Immature natural killer cell (primary cell): ENCODE data around the gene HLCS. TPM values are rescaled to one million over a fixed set of nuclear protein-coding genes. Genes with fewer than 3 reads are reported as not detected.

ENCODE experiments used
- DNase-seq, 3 donors: peaks; one replicate each; pipeline ENCODE4 v3.0.0; 2022; ENCODE audit warnings: mixed read lengths in 1 of 3
- H3K27ac Mint-ChIP-seq, 6 donors: one replicate each; pipeline ENCODE4 v1.8.0; 2020; ENCODE audit warnings: mixed read lengths in 6 of 6, mild to moderate bottlenecking in 5 of 6, inconsistent platforms in 4 of 6, moderate library complexity in 3 of 6
- H3K27me3 Mint-ChIP-seq, 3 donors: one replicate each; pipeline ENCODE4 v1.8.0; 2020 to 2021; ENCODE audit warnings: low read depth in 3 of 3, mild to moderate bottlenecking in 3 of 3, mixed read lengths in 3 of 3, moderate library complexity in 3 of 3, inconsistent platforms in 1 of 3
- H3K36me3 Mint-ChIP-seq, 3 donors: one replicate each; pipeline ENCODE4 v1.8.0; 2020; ENCODE audit warnings: mixed read lengths in 3 of 3, inconsistent platforms in 2 of 3, mild to moderate bottlenecking in 2 of 3
- H3K4me1 Mint-ChIP-seq, 2 donors: one replicate each; pipeline ENCODE4 v1.8.0; 2020; ENCODE audit warnings: inconsistent platforms in 2 of 2, mild to moderate bottlenecking in 2 of 2, mixed read lengths in 2 of 2, moderate library complexity in 1 of 2
- H3K4me3 Mint-ChIP-seq, 5 donors: one replicate each; pipeline ENCODE4 v1.8.0; 2020; ENCODE audit warnings: mild to moderate bottlenecking in 5 of 5, mixed read lengths in 5 of 5, inconsistent platforms in 3 of 5, moderate library complexity in 3 of 5
- H3K9me3 Mint-ChIP-seq, 6 donors: one replicate each; pipeline ENCODE4 v1.8.0; 2020; ENCODE audit warnings: mild to moderate bottlenecking in 6 of 6, mixed read lengths in 6 of 6, inconsistent platforms in 4 of 6, moderate library complexity in 3 of 6
- polyA plus RNA-seq, 3 donors: library from polyadenylated mRNA; unstranded; fragments of 300-500 nt; fragmentation: Illumina TruSeq; gene quantifications; one replicate each; pipeline ENCODE4 v1.2.3, GENCODE V29; 2021

HLCS gene
- polyA plus RNA-seq, 3 donors from 2014 or later: 12.6 to 15.7 (median 15.5) TPM

GRCh38 chr21:36910581-36911307 lies 55.7 kb downstream of the HLCS start:
- no peaks in the 10 kb centered on the region for H3K9me3 Mint-ChIP-seq
- no peak overlapping the region for H3K27ac Mint-ChIP-seq
- DNase-seq: no peak
- peaks cover 0 to 5% (median 0%) of the 10 kb centered on the region in 3 donors for H3K36me3 Mint-ChIP-seq
- peaks cover 8 to 24% of the 10 kb centered on the region in 2 donors for H3K4me1 Mint-ChIP-seq
- peaks cover 0 to 2% (median 2%) of the 10 kb centered on the region in 3 donors for H3K27me3 Mint-ChIP-seq
- H3K4me3 Mint-ChIP-seq: no peak overlapping the region

GRCh38 chr21:36909901-36910561 lies 56.4 kb downstream of the HLCS start:
- H3K27ac Mint-ChIP-seq: no peak overlapping the region
- H3K4me1 Mint-ChIP-seq: peaks cover 8 to 17% of the 10 kb centered on the region in 2 donors
- peaks cover 0 to 2% (median under 1%) of the 10 kb centered on the region in 3 donors for H3K27me3 Mint-ChIP-seq
- peaks cover 0 to 5% (median 0%) of the 10 kb centered on the region in 3 donors for H3K36me3 Mint-ChIP-seq
- H3K9me3 Mint-ChIP-seq: no peaks in the 10 kb centered on the region
- no peak overlapping the region for H3K4me3 Mint-ChIP-seq
- no peak for DNase-seq

GRCh38 chr21:36909423-36909822 lies 57.0 kb downstream of the HLCS start:
- H3K27ac Mint-ChIP-seq: no peak overlapping the region
- peaks cover 0 to 5% (median 0%) of the 10 kb centered on the region in 3 donors for H3K36me3 Mint-ChIP-seq
- H3K4me3 Mint-ChIP-seq: no peak overlapping the region
- no peak for DNase-seq
- H3K4me1 Mint-ChIP-seq: peaks cover 8 to 16% of the 10 kb centered on the region in 2 donors
- H3K27me3 Mint-ChIP-seq: peaks cover 0 to 2% (median 0%) of the 10 kb centered on the region in 3 donors
- H3K9me3 Mint-ChIP-seq: no peaks in the 10 kb centered on the region

GRCh38 chr21:36908260-36908908 lies 58.1 kb downstream of the HLCS start:
- peaks cover 0 to 2% (median 0%) of the 10 kb centered on the region in 3 donors for H3K27me3 Mint-ChIP-seq
- H3K4me3 Mint-ChIP-seq: no peak overlapping the region
- DNase-seq: no peak
- peaks cover 0 to 6% of the 10 kb centered on the region in 2 donors for H3K4me1 Mint-ChIP-seq
- no peak overlapping the region for H3K27ac Mint-ChIP-seq
- H3K36me3 Mint-ChIP-seq: peaks cover 0 to 5% (median 0%) of the 10 kb centered on the region in 3 donors
- H3K9me3 Mint-ChIP-seq: no peaks in the 10 kb centered on the region

GRCh38 chr21:36904093-36904666 lies 62.3 kb downstream of the HLCS start:
- DNase-seq: no peak
- Mint-ChIP-seq H3K27me3 (peaks cover 0 to 2% (median 1%) of the 10 kb centered on the region in 3 donors), H3K9me3 (no peaks in the 10 kb centered on the region), H3K27ac (no peak overlapping the region), H3K4me3 (no peak overlapping the region), H3K36me3 (peaks cover 0 to 5% (median 4%) of the 10 kb centered on the region in 3 donors), H3K4me1 (no peaks in the 10 kb centered on the region)

- no peaks in the 10 kb centered on the region for H3K9me3 Mint-ChIP-seq
Measured at GRCh38 chr21:36902793-36903192, 63.7 kb downstream of the HLCS start.

GRCh38 chr21:36902331-36902730 lies 64.1 kb downstream of the HLCS start:
- no peaks in the 10 kb centered on the region for H3K4me1 Mint-ChIP-seq
- H3K4me3 Mint-ChIP-seq: no peak overlapping the region
- H3K27me3 Mint-ChIP-seq: peaks cover 0 to 2% (median 1%) of the 10 kb centered on the region in 3 donors
- DNase-seq: no peak
- peaks cover 4 to 7% (median 7%) of the 10 kb centered on the region in 3 donors for H3K36me3 Mint-ChIP-seq
- H3K27ac Mint-ChIP-seq: no peak overlapping the region
- no peaks in the 10 kb centered on the region for H3K9me3 Mint-ChIP-seq

More at GRCh38 chr21:36902793-36903192, 63.7 kb downstream of the HLCS start:
- peaks cover 3 to 4% (median 4%) of the 10 kb centered on the region in 3 donors for H3K36me3 Mint-ChIP-seq
- DNase-seq: no peak
- no peak overlapping the region for H3K27ac Mint-ChIP-seq
- H3K27me3 Mint-ChIP-seq: peaks cover 0 to 3% (median 1%) of the 10 kb centered on the region in 3 donors
- no peaks in the 10 kb centered on the region for H3K4me1 Mint-ChIP-seq
- no peak overlapping the region for H3K4me3 Mint-ChIP-seq

GRCh38 chr21:36901575-36901974 lies 64.9 kb downstream of the HLCS start:
- H3K4me1 Mint-ChIP-seq: no peaks in the 10 kb centered on the region
- H3K4me3 Mint-ChIP-seq: no peak overlapping the region
- H3K9me3 Mint-ChIP-seq: no peaks in the 10 kb centered on the region
- DNase-seq: no peak
- H3K27ac Mint-ChIP-seq: no peak overlapping the region
- H3K36me3 Mint-ChIP-seq: peaks cover 8 to 12% (median 10%) of the 10 kb centered on the region in 3 donors
- H3K27me3 Mint-ChIP-seq: peaks cover 0 to 2% (median 1%) of the 10 kb centered on the region in 3 donors

- peaks cover 28 to 46% (median 34%) of the 10 kb centered on the region in 3 donors for H3K36me3 Mint-ChIP-seq
- no peak overlapping the region for H3K27ac Mint-ChIP-seq
- no peak for DNase-seq
- H3K4me3 Mint-ChIP-seq: no peak overlapping the region
- H3K27me3 Mint-ChIP-seq: peaks cover 0 to 2% (median 0%) of the 10 kb centered on the region in 3 donors
- no peaks in the 10 kb centered on the region for H3K9me3 Mint-ChIP-seq
- peaks cover 0 to 16% of the 10 kb centered on the region in 2 donors for H3K4me1 Mint-ChIP-seq
Measured at GRCh38 chr21:36893581-36893980, 72.9 kb downstream of the HLCS start.

- DNase-seq: no peak
- Mint-ChIP-seq H3K4me1 (peaks cover 0 to 16% of the 10 kb centered on the region in 2 donors), H3K4me3 (no peak overlapping the region), H3K36me3 (peaks cover 24 to 41% (median 26%) of the 10 kb centered on the region in 3 donors), H3K9me3 (no peaks in the 10 kb centered on the region), H3K27ac (no peak overlapping the region), H3K27me3 (no peaks in the 10 kb centered on the region)
Measured at GRCh38 chr21:36892201-36892600, 74.3 kb downstream of the HLCS start.

GRCh38 chr21:36891692-36892091 lies 74.8 kb downstream of the HLCS start:
- Mint-ChIP-seq H3K4me1 (peaks cover 0 to 16% of the 10 kb centered on the region in 2 donors), H3K27me3 (no peaks in the 10 kb centered on the region), H3K4me3 (no peak overlapping the region), H3K9me3 (no peaks in the 10 kb centered on the region), H3K27ac (no peak overlapping the region), H3K36me3 (peaks cover 21 to 39% (median 25%) of the 10 kb centered on the region in 3 donors)
- DNase-seq: no peak

GRCh38 chr21:36891121-36891520 lies 75.3 kb downstream of the HLCS start:
- H3K9me3 Mint-ChIP-seq: no peaks in the 10 kb centered on the region
- H3K27ac Mint-ChIP-seq: no peak overlapping the region
- no peak overlapping the region for H3K4me3 Mint-ChIP-seq
- H3K4me1 Mint-ChIP-seq: peaks cover 0 to 16% of the 10 kb centered on the region in 2 donors
- DNase-seq: no peak
- no peaks in the 10 kb centered on the region for H3K27me3 Mint-ChIP-seq
- H3K36me3 Mint-ChIP-seq: peaks cover 17 to 34% (median 25%) of the 10 kb centered on the region in 3 donors

- peaks cover 0 to 16% of the 10 kb centered on the region in 2 donors for H3K4me1 Mint-ChIP-seq
- no peak overlapping the region for H3K4me3 Mint-ChIP-seq
- no peak for DNase-seq
- peaks cover 17 to 33% (median 20%) of the 10 kb centered on the region in 3 donors for H3K36me3 Mint-ChIP-seq
- no peaks in the 10 kb centered on the region for H3K27me3 Mint-ChIP-seq
- peak overlapping the region in 2 of 6 donors; percentile 3 to 20 for H3K27ac Mint-ChIP-seq
- no peaks in the 10 kb centered on the region for H3K9me3 Mint-ChIP-seq
Measured at GRCh38 chr21:36890086-36890485, 76.4 kb downstream of the HLCS start.
